BE2C (cell line): ENCODE measurements around the gene MTA1.

Source experiments
- DNase-seq: peaks from one replicate; pipeline ENCODE4 v3.0.0-alpha.2; 2020
- H3K27me3 ChIP-seq: fragments of 250-450 bp; sonication (Bioruptor Pico); 2 replicates; pipeline ENCODE4 v1.5.1; 2020; ENCODE audit warnings: mild to moderate bottlenecking
- H3K36me3 ChIP-seq: fragments of 250-450 bp; sonication (Bioruptor Pico); 2 replicates; pipeline ENCODE4 v1.5.1; 2020; ENCODE audit warnings: mild to moderate bottlenecking
- H3K4me1 ChIP-seq: fragments of 250-450 bp; sonication (Bioruptor Pico); 2 replicates; pipeline ENCODE4 v1.5.1; 2020
- H3K4me3 ChIP-seq: 2 replicates; pipeline ENCODE4 v1.5.1; 2011; ENCODE audit warnings: low read depth, low read length
- H3K9me3 ChIP-seq: fragments of 250-450 bp; sonication (Bioruptor Pico); 2 replicates; pipeline ENCODE4 v1.5.1; 2020
- TF ChIP-seq, protein P1 (sequence below): IDR thresholded peaks from 2 replicates; pipeline ENCODE4 v1.5.1; 2012; ENCODE audit warnings: mild to moderate bottlenecking, low read depth, low read length

Gene MTA1

GRCh38 chr14:105487449-105487985, 67.9 kb downstream of the MTA1 start:
- TF ChIP-seq, protein P1, sequence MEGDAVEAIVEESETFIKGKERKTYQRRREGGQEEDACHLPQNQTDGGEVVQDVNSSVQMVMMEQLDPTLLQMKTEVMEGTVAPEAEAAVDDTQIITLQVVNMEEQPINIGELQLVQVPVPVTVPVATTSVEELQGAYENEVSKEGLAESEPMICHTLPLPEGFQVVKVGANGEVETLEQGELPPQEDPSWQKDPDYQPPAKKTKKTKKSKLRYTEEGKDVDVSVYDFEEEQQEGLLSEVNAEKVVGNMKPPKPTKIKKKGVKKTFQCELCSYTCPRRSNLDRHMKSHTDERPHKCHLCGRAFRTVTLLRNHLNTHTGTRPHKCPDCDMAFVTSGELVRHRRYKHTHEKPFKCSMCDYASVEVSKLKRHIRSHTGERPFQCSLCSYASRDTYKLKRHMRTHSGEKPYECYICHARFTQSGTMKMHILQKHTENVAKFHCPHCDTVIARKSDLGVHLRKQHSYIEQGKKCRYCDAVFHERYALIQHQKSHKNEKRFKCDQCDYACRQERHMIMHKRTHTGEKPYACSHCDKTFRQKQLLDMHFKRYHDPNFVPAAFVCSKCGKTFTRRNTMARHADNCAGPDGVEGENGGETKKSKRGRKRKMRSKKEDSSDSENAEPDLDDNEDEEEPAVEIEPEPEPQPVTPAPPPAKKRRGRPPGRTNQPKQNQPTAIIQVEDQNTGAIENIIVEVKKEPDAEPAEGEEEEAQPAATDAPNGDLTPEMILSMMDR = no peak
- no peak for DNase-seq
- no peaks in the 10 kb centered on the region for H3K27me3 ChIP-seq
- H3K9me3 ChIP-seq = no peaks in the 10 kb centered on the region
- H3K4me3 ChIP-seq = peak overlapping the region; percentile 58
- peaks cover 49% of the 10 kb centered on the region for H3K4me1 ChIP-seq
- 0 out of 2 replicates have a peak, but pooled peaks cover under 1% of the 10 kb centered on the region for H3K36me3 ChIP-seq

- DNase-seq = no peak
These were observed 68.6 kb downstream of the MTA1 start for GRCh38 chr14:105487986-105488777.

DNA sequence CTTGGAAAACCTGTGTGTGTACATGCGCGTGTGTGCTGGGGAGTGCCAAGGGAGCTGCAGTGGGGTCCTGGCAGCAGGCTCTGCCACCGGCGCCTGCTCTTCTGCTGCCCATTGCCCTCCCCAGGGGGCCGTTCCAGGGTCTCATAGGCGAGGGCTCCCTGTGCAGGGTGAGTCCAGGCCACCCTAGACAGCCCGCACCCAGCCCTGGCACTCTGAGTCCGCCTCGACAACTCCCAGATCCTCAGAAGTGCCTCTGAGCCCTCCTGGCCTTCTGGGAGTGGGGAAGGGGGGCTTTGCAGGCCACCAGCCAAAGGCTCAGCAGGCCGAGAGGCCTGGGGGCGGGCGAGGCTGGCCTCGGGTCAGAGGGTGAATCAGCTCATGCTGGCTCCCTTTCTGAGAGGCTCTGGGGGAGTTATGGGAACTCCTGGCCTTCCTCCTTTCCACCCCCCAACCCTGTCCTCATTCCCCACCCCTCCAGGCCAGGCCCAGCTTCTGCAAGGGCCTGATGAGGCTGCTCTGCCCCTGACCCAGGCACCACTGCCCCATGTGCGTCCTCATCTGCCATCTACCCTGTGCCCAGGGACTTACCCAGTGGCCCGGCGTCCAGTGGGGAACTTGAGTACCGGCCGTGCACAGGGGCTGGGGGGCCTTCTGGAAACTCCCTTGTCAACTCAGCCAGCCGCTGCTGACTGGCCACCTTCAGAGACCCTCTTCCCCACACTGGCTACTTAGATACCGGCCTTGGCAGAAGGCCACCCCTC, 69.3 kb downstream of the MTA1 start:
- H3K9me3 ChIP-seq = no peaks in the 10 kb centered on the region
- TF ChIP-seq, protein P1 = no peak
- H3K4me1 ChIP-seq = peaks cover 35% of the 10 kb centered on the region
- H3K36me3 ChIP-seq = 0 out of 2 replicates have a peak, but pooled peaks cover 3% of the 10 kb centered on the region
- H3K4me3 ChIP-seq = peak overlapping the region; percentile 65
- DNase-seq = no peak
- no peaks in the 10 kb centered on the region for H3K27me3 ChIP-seq

More at GRCh38 chr14:105487986-105488777, 68.6 kb downstream of the MTA1 start:
- H3K36me3 ChIP-seq = 0 out of 2 replicates have a peak, but pooled peaks cover 3% of the 10 kb centered on the region
- TF ChIP-seq, protein P1 = no peak
- peak overlapping the region; percentile 58 for H3K4me3 ChIP-seq
- H3K27me3 ChIP-seq = no peaks in the 10 kb centered on the region
- H3K4me1 ChIP-seq = peaks cover 43% of the 10 kb centered on the region
- H3K9me3 ChIP-seq = no peaks in the 10 kb centered on the region

DNA sequence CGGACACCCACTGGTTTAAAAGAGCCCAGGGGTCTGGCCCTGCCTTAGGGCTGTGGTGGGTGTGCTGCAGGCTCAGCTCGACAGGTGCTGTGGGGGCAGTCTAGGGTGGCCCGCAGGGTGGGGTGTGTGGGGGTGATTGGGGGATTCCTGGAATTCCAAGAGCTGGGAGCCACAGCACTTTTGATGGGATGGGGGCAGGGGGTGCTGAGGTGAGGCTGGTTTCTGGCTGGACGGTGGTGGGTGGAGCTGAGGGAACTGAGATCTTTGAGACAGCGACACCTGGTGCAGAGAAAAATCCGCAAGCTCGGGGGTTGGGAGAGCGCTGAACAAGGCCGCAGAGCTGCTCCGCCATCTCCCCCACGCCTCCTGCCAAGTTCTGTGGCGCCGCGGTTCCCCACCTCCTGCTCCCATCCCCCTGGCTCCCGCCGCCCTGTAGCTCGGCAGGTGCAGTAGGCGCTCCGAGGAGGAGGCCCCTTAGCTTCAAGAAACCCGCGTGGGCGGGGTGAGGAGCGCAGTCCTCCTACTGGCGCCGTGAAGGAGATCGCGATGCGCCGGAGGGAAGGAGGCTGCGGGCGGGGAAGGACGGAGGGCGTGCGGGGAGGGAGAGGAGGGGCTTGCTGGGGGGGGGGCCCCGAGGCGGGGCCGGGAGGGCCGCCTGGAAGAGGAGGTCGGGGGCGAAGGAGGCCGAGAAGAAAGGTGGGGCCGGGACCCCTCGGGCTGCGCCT, 70.1 kb downstream of the MTA1 start:
- TF ChIP-seq, protein P1 = peak; percentile 74
- H3K4me1 ChIP-seq = peaks cover 27% of the 10 kb centered on the region
- H3K4me3 ChIP-seq = peak overlapping the region; percentile 65
- H3K9me3 ChIP-seq = no peaks in the 10 kb centered on the region
- peak; percentile 88 for DNase-seq
- H3K36me3 ChIP-seq = 0 out of 2 replicates have a peak, but pooled peaks cover 3% of the 10 kb centered on the region
- no peaks in the 10 kb centered on the region for H3K27me3 ChIP-seq

DNA sequence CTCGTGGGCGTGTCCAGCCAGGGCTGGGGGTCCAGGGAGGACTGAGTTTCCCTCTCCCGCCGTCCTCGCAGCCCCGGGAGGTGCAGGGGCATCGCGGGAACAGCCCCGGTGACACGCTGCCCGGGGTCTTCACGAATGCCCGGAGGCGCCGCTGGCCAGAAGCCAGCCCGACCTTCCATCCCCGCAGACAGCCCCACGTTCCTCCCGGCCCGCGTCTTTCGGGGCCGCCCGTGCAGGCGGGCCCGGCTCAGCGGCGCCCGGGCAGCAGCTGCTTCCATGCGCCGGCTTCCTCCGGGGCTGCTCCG, 70.6 kb downstream of the MTA1 start:
- H3K9me3 ChIP-seq = no peaks in the 10 kb centered on the region
- 0 out of 2 replicates have a peak, but pooled peaks cover 3% of the 10 kb centered on the region for H3K36me3 ChIP-seq
- H3K4me1 ChIP-seq = peaks cover 22% of the 10 kb centered on the region
- no peak for DNase-seq
- H3K4me3 ChIP-seq = peak overlapping the region; percentile 65
- H3K27me3 ChIP-seq = no peaks in the 10 kb centered on the region
- TF ChIP-seq, protein P1 = no peak
